HCT116 (cell line): ENCODE data around the gene CACNA1A. TPM values are rescaled to one million over a fixed set of nuclear protein-coding genes. Genes with fewer than 3 reads are reported as not detected.

Experiments
- ATAC-seq: fragments of 200-7000 bp; cut with Tn5 transposase; 2 replicates; pipeline ENCODE4 v1.9.1; 2020; ENCODE audit warnings: mild to moderate bottlenecking, moderate library complexity
- BruUV-seq: library from RNA; stranded (reverse); fragments of 400-500 nt; replicated peaks from 2 replicates; lab custom pipeline; 2021; lab: Mats Ljungman, UMichigan
- CTCF ChIA-PET: fragments of 300-600 bp; sonication (Branson Sonifier 250); formaldehyde crosslinking; loops from one replicate; lab custom pipeline; 2021; ENCODE audit warnings: antibody characterized with exemption; lab: Charles Lee
- POLR2A ChIA-PET: fragments of 300-600, 350-600 bp; sonication (Branson Sonifier 250); formaldehyde crosslinking; loops from one replicate; lab custom pipeline; 2021; ENCODE audit warnings: antibody characterized with exemption; lab: Charles Lee
- RAD21 ChIA-PET, 2 experiments: fragments of 300-600 bp; sonication (Branson Sonifier 250); formaldehyde crosslinking; loops; one replicate each; lab custom pipeline; 2023; ENCODE audit warnings: low total read pairs in 2 of 2; ENCODE audit not compliant: uncharacterized antibody in 2 of 2, unreplicated experiment in 2 of 2, low non-redundant PET in 1 of 2; lab: Charles Lee
- DNase-seq: peaks from one replicate; pipeline ENCODE4 v3.0.0-alpha.2; 2010; ENCODE audit warnings: low read depth, low spot score
- H2AFZ ChIP-seq: fragments of 200-600 bp; shearing (Covaris generic), sonication (generic); 2 replicates; pipeline ENCODE4 v1.6.1; 2017; ENCODE audit warnings: low read depth, mixed run types, mixed read lengths, antibody characterized with exemption, low read length; ENCODE audit not compliant: poor library complexity, severe bottlenecking
- H3K27ac ChIP-seq: 2 replicates; pipeline ENCODE4 v1.5.1; 2012; ENCODE audit warnings: low read depth, low read length
- H3K27me3 ChIP-seq: fragments of 200-600 bp; sonication (generic); 2 replicates; pipeline ENCODE4 v1.6.1; 2016; ENCODE audit warnings: mixed run types, low read length, mixed read lengths; ENCODE audit not compliant: insufficient read depth
- H3K36me3 ChIP-seq, 2 experiments: fragments of 200-500 bp in 1 of 2; fragments of 200-600 bp in 1 of 2; sonication (Bioruptor generic) in 1 of 2; sonication (generic) in 1 of 2; 2 replicates each; pipeline versions ENCODE4 v1.5.1 to v1.6.1; 2014 to 2016; ENCODE audit warnings: low read length in 2 of 2, inconsistent platforms in 1 of 2, mixed read lengths in 1 of 2, mixed run types in 1 of 2; ENCODE audit not compliant: insufficient read depth in 2 of 2, control insufficient read depth in 1 of 2
- H3K4me1 ChIP-seq, 2 experiments: fragments of 200-600 bp in 1 of 2; sonication (generic) in 1 of 2; 2 replicates each; pipeline versions ENCODE4 v1.5.1 to v1.6.1; 2012 to 2017; ENCODE audit warnings: low read length in 2 of 2, inconsistent platforms in 1 of 2, mild to moderate bottlenecking in 1 of 2, mixed read lengths in 1 of 2, mixed run types in 1 of 2, moderate library complexity in 1 of 2; ENCODE audit not compliant: insufficient read depth in 2 of 2, control insufficient read depth in 1 of 2
- H3K4me2 ChIP-seq: fragments of 200-600 bp; sonication (generic); 2 replicates; pipeline ENCODE4 v1.6.1; 2017; ENCODE audit warnings: mixed run types, low read length, mixed read lengths
- H3K4me3 ChIP-seq, 2 experiments: fragments of 200-600 bp in 1 of 2; sonication (generic) in 1 of 2; replicated peaks in 1 of 2; 2 replicates each; pipeline ENCODE4 v1.5.1; 2011 to 2016; ENCODE audit warnings: low read length in 2 of 2, control low read depth in 1 of 2, low read depth in 1 of 2, mild to moderate bottlenecking in 1 of 2, mixed read lengths in 1 of 2, mixed run types in 1 of 2
- H3K79me2 ChIP-seq: fragments of 200-600 bp; sonication (generic); 2 replicates; pipeline ENCODE4 v1.6.1; 2017; ENCODE audit warnings: mild to moderate bottlenecking, mixed run types, low read length, moderate library complexity, mixed read lengths; ENCODE audit not compliant: insufficient read depth
- H3K9ac ChIP-seq: fragments of 200-600 bp; sonication (generic); 2 replicates; pipeline ENCODE4 v1.6.1; 2016; ENCODE audit warnings: low read length, mixed read lengths
- H3K9me2 ChIP-seq: fragments of 200-600 bp; sonication (generic), shearing (Covaris generic); 2 replicates; pipeline ENCODE4 v1.6.1; 2017; ENCODE audit warnings: mixed run types, mild to moderate bottlenecking, moderate library complexity; ENCODE audit not compliant: insufficient read depth
- H3K9me3 ChIP-seq, 2 experiments: fragments of 200-500 bp in 1 of 2; fragments of 200-600 bp in 1 of 2; sonication (Bioruptor generic) in 1 of 2; sonication (generic) in 1 of 2; 2 replicates each; pipeline ENCODE4 v1.6.1; 2014 to 2017; ENCODE audit warnings: low read length in 2 of 2, mixed read lengths in 2 of 2, inconsistent platforms in 1 of 2, low read depth in 1 of 2, mild to moderate bottlenecking in 1 of 2, mixed run types in 1 of 2, moderate library complexity in 1 of 2; ENCODE audit not compliant: control insufficient read depth in 1 of 2, insufficient read depth in 1 of 2
- H4K20me1 ChIP-seq: fragments of 200-600 bp; sonication (generic), shearing (Covaris generic); 2 replicates; pipeline ENCODE4 v1.6.1; 2017; ENCODE audit warnings: mixed run types, mild to moderate bottlenecking, moderate library complexity; ENCODE audit not compliant: insufficient read depth
- CBX3 ChIP-seq: IDR thresholded peaks from 2 replicates; pipeline ENCODE4 v1.6.1; 2012; ENCODE audit warnings: low read depth
- CEBPB ChIP-seq: IDR thresholded peaks from 2 replicates; pipeline ENCODE4 v1.6.1; 2012; ENCODE audit warnings: low read depth
- SP1 ChIP-seq: IDR thresholded peaks from 2 replicates; pipeline ENCODE4 v1.6.1; 2012; ENCODE audit warnings: low read depth
- TCF7L2 ChIP-seq: IDR thresholded peaks from 2 replicates; pipeline ENCODE4 v1.7.0; 2011; ENCODE audit warnings: borderline replicate concordance, inconsistent platforms; ENCODE audit not compliant: insufficient read depth, insufficient read length; ENCODE audit errors: extremely low read depth
- intact Hi-C: fragments of 100-400 bp; cut with micrococcal nuclease; formaldehyde crosslinking; loops from 2 replicates; pipeline ENCODE4 v1.10.0; 2022
- total RNA-seq: library from RNA; stranded (reverse); gene quantifications from one replicate; pipeline ENCODE4 v1.2.1, GENCODE V29; 2021; ENCODE audit not compliant: unreplicated experiment
- TF ChIP-seq, protein P1 (sequence below), 3 experiments: fragments of 200-600 bp in 1 of 3; sonication (generic) in 1 of 3; IDR thresholded peaks in 2 of 3; conservative IDR thresholded peaks in 1 of 3; 2 replicates each; pipeline ENCODE4 v1.5.1; 2012 to 2017; ENCODE audit warnings: low read depth in 2 of 3, low read length in 2 of 3, antibody characterized with exemption in 1 of 3, borderline replicate concordance in 1 of 3, control low read depth in 1 of 3, mild to moderate bottlenecking in 1 of 3, mixed read lengths in 1 of 3, mixed run types in 1 of 3, moderate library complexity in 1 of 3; ENCODE audit not compliant: insufficient read depth in 1 of 3
- TF ChIP-seq, protein P2 (sequence below): IDR thresholded peaks from 2 replicates; pipeline ENCODE4 v1.6.1; 2012

CACNA1A gene
- total RNA-seq, 1 experiment from 2014 or later = 7.5 TPM

DNA sequence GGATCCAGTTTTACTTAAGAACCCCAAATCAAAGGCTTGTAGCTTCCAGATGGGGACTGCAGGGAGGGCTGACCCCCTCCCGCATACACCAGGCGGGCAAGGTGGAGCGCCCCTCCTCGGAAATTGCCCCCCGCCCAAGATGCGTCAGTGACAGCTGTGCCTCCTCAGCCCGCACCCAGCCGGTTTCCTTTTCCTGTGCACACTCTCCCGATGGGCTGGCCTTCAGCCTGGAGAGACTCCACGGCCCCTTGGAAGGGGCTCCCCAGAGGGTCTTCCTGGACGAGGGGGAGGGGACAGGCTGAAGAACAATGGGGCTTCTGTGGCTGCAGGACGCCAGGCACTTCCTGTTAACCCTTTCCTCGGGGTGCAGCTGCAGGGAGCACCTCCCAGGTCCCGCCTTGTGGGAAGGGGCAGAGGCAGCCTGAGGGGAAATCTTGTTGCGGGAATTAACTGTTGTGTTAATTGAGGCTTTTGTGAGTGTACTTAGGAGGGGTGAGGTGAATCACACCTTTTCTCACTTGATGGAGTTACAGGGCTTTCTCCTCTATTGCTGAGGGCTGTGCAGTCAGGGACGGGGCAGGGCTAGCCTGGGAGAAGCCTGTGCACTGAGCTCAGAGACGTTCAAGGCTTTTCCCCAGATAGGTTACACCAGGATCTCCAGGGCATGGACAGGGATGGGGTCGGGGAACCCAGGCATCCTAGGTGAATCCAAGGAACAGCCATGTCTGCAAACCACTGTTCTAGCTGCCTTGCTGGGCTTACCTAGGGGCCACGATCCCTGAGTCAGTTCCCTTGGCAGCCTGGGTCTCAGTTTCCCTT lies 341.7 kb downstream of the CACNA1A start:
- H2AFZ ChIP-seq = no peak overlapping the region
- H3K9ac ChIP-seq = peak overlapping the region; percentile 86
- RAD21 ChIA-PET = no interaction called here
- H4K20me1 ChIP-seq = no peaks in the 10 kb centered on the region
- peak; percentile 13 for ATAC-seq
- H3K4me3 ChIP-seq = peak overlapping the region; percentile 48 to 54
- H3K9me2 ChIP-seq = no peaks in the 10 kb centered on the region
- H3K4me1 ChIP-seq = peaks cover 88 to 99% of the 10 kb centered on the region in 2 experiments
- POLR2A ChIA-PET = interaction anchor here (0.6 to 4.1 kb wide), 8 partner anchors 10 to 307 kb away, joined by 3 to 36 read pairs (median 8); partner anchors contain the start of genes IER2 and STX10
- TF ChIP-seq CBX3 (no peak), CEBPB (no peak), SP1 (no peak), TCF7L2 (peak; percentile 54)
- TF ChIP-seq, protein P1, sequence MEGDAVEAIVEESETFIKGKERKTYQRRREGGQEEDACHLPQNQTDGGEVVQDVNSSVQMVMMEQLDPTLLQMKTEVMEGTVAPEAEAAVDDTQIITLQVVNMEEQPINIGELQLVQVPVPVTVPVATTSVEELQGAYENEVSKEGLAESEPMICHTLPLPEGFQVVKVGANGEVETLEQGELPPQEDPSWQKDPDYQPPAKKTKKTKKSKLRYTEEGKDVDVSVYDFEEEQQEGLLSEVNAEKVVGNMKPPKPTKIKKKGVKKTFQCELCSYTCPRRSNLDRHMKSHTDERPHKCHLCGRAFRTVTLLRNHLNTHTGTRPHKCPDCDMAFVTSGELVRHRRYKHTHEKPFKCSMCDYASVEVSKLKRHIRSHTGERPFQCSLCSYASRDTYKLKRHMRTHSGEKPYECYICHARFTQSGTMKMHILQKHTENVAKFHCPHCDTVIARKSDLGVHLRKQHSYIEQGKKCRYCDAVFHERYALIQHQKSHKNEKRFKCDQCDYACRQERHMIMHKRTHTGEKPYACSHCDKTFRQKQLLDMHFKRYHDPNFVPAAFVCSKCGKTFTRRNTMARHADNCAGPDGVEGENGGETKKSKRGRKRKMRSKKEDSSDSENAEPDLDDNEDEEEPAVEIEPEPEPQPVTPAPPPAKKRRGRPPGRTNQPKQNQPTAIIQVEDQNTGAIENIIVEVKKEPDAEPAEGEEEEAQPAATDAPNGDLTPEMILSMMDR (IDR thresholded peaks at IDR 0.05 in 2 of 3, conservative IDR thresholded peaks at IDR 0.05 in 1 of 3; ENCODE audit: borderline replicate concordance in 1 of 3, insufficient read depth in 1 of 3, low read depth in 2 of 3, low read length in 2 of 3) = no peak
- TF ChIP-seq, protein P2, sequence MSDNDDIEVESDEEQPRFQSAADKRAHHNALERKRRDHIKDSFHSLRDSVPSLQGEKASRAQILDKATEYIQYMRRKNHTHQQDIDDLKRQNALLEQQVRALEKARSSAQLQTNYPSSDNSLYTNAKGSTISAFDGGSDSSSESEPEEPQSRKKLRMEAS = no peak
- TF ChIP-seq, all 23 proteins: peak for 1
- Histone ChIP-seq H3K4me2 (peak overlapping the region; percentile 79), H3K27ac (peak overlapping the region; percentile 99), H3K36me3 (no peaks in the 10 kb centered on the region), H3K79me2 (peaks cover 8% of the 10 kb centered on the region; the same call in 1 of the 2 replicates), H3K9me3 (no peaks in the 10 kb centered on the region), H3K27me3 (no peaks in the 10 kb centered on the region)
- BruUV-seq = no TSS peak
- intact Hi-C loops = no loop called here
- CTCF ChIA-PET = interaction anchor here (0.8 to 1.9 kb wide), 2 partner anchors 30 to 187 kb away, joined by 3 to 7 read pairs; no protein-coding TSS in a partner anchor
- DNase-seq = no peak
